H1 (cell line): ENCODE data around the gene CORO2B. TPM values are rescaled to one million over a fixed set of nuclear protein-coding genes. Genes with fewer than 3 reads are reported as not detected.

Experiments
- CTCF ChIA-PET: fragments of 300-600 bp; sonication (Branson Sonifier 250); formaldehyde crosslinking; loops from one replicate; lab custom pipeline; 2021; ENCODE audit not compliant: partially characterized antibody; lab: Charles Lee
- POLR2A ChIA-PET: fragments of 300-600 bp; sonication (Branson Sonifier 250); formaldehyde crosslinking; loops from one replicate; lab custom pipeline; 2021; ENCODE audit warnings: inconsistent platforms; ENCODE audit not compliant: partially characterized antibody; lab: Charles Lee
- DNase-seq, 2 experiments: peaks; one replicate each; pipeline versions ENCODE4 v3.0.0 to v3.0.0-alpha.2; 2010 to 2022; ENCODE audit warnings: low spot score in 2 of 2, low read depth in 1 of 2, mixed read lengths in 1 of 2
- FAIRE-seq: peaks from 2 replicates; lab custom pipeline; 2011; peaks lifted over from hg19 to GRCh38; lab: Jason Lieb, UNC
- H2AFZ ChIP-seq: 2 replicates; pipeline ENCODE4 v1.8.1; 2012; ENCODE audit warnings: low read length, inconsistent platforms
- H2AK5ac ChIP-seq: 2 replicates; pipeline ENCODE4 v1.6.1; 2013; ENCODE audit warnings: low read depth, low read length
- H2BK120ac ChIP-seq: replicated peaks from 2 replicates; pipeline ENCODE3; 2013; ENCODE audit warnings: low read depth, low read length, inconsistent platforms
- H2BK12ac ChIP-seq: 2 replicates; pipeline ENCODE4 v1.6.1; 2013; ENCODE audit warnings: low read depth, low read length
- H2BK15ac ChIP-seq: 2 replicates; pipeline ENCODE4 v1.6.1; 2013; ENCODE audit warnings: low read length
- H2BK20ac ChIP-seq: 2 replicates; pipeline ENCODE4 v1.6.1; 2013; ENCODE audit warnings: low read length
- H2BK5ac ChIP-seq: 2 replicates; pipeline ENCODE4 v1.6.1; 2013; ENCODE audit warnings: low read depth, low read length
- H3K14ac ChIP-seq: 2 replicates; pipeline ENCODE4 v1.6.1; 2013; ENCODE audit warnings: inconsistent platforms; ENCODE audit not compliant: insufficient read length
- H3K18ac ChIP-seq: 2 replicates; pipeline ENCODE4 v1.6.1; 2013; ENCODE audit warnings: low read length; ENCODE audit errors: extremely low read depth
- H3K23ac ChIP-seq: 2 replicates; pipeline ENCODE4 v1.6.1; 2013; ENCODE audit warnings: inconsistent platforms; ENCODE audit not compliant: insufficient read length
- H3K23me2 ChIP-seq: 2 replicates; pipeline ENCODE4 v1.6.1; 2013; ENCODE audit warnings: low read depth, low read length
- H3K27ac ChIP-seq: 2 replicates; pipeline ENCODE4 v1.6.1; 2011; ENCODE audit warnings: low read depth, low read length, inconsistent platforms
- H3K27me3 ChIP-seq, 4 experiments: replicated peaks in 1 of 4; 1 replicate in 1 of 4; 2 replicates in 3 of 4; pipeline versions ENCODE4 v1.6.1 to v1.8.1; 2011 to 2013; ENCODE audit warnings: low read length in 3 of 4, mild to moderate bottlenecking in 3 of 4, inconsistent platforms in 2 of 4, mixed read lengths in 2 of 4, moderate library complexity in 1 of 4; ENCODE audit not compliant: control insufficient read depth in 3 of 4, insufficient read depth in 3 of 4; ENCODE audit errors: extremely low read depth in 1 of 4
- H3K36me3 ChIP-seq, 4 experiments: 2 replicates each; pipeline versions ENCODE4 v1.6.1 to v1.8.1; 2011 to 2013; ENCODE audit warnings: mild to moderate bottlenecking in 4 of 4, low read length in 3 of 4, moderate library complexity in 2 of 4, control low read depth in 1 of 4, inconsistent platforms in 1 of 4; ENCODE audit not compliant: insufficient read depth in 4 of 4, control insufficient read depth in 2 of 4
- H3K4ac ChIP-seq: replicated peaks from 2 replicates; pipeline ENCODE3; 2013; ENCODE audit warnings: low read length, low read depth, mixed read lengths, inconsistent platforms; ENCODE audit not compliant: insufficient read length
- H3K4me1 ChIP-seq, 4 experiments: replicated peaks in 1 of 4; 1 replicate in 1 of 4; 2 replicates in 3 of 4; pipeline versions ENCODE4 v1.6.1 to v1.8.1; 2011 to 2013; ENCODE audit warnings: low read length in 3 of 4, inconsistent platforms in 2 of 4, mixed read lengths in 1 of 4; ENCODE audit not compliant: insufficient read depth in 4 of 4, control insufficient read depth in 3 of 4
- H3K4me2 ChIP-seq, 2 experiments: 2 replicates each; pipeline versions ENCODE4 v1.6.1 to v1.8.1; 2011 to 2013; ENCODE audit warnings: low read depth in 2 of 2, low read length in 2 of 2, control low read depth in 1 of 2, inconsistent platforms in 1 of 2, mild to moderate bottlenecking in 1 of 2; ENCODE audit not compliant: insufficient read depth in 1 of 2
- H3K4me3 ChIP-seq, 4 experiments: fragments of 200-600, 300-600 bp in 1 of 4; sonication (generic), shearing (Covaris generic), sonication (Bioruptor Twin) in 1 of 4; 2 replicates each; pipeline versions ENCODE4 v1.5.1 to v1.8.1; 2011 to 2016; ENCODE audit warnings: low read length in 4 of 4, low read depth in 3 of 4, control low read depth in 2 of 4, inconsistent platforms in 2 of 4, mild to moderate bottlenecking in 2 of 4, mixed read lengths in 1 of 4, moderate library complexity in 1 of 4; ENCODE audit not compliant: insufficient read depth in 2 of 4; ENCODE audit errors: extremely low read depth in 1 of 4
- H3K56ac ChIP-seq: replicated peaks from 2 replicates; pipeline ENCODE3; 2013; ENCODE audit warnings: low read depth, mild to moderate bottlenecking, mixed read lengths, low read length, inconsistent platforms; ENCODE audit not compliant: insufficient read length
- H3K79me1 ChIP-seq: 2 replicates; pipeline ENCODE4 v1.6.1; 2013; ENCODE audit warnings: low read depth, low read length, control low read depth
- H3K79me2 ChIP-seq, 2 experiments: 2 replicates each; pipeline versions ENCODE4 v1.6.1 to v1.8.1; 2012 to 2013; ENCODE audit warnings: low read length in 2 of 2, mild to moderate bottlenecking in 2 of 2, inconsistent platforms in 1 of 2; ENCODE audit not compliant: insufficient read depth in 2 of 2, control insufficient read depth in 1 of 2
- H3K9ac ChIP-seq, 4 experiments: replicated peaks in 1 of 4; 1 replicate in 1 of 4; 2 replicates in 3 of 4; pipeline versions ENCODE4 v1.6.1 to v1.8.1; 2011 to 2013; ENCODE audit warnings: low read depth in 3 of 4, low read length in 3 of 4, control low read depth in 2 of 4, mild to moderate bottlenecking in 2 of 4, moderate library complexity in 2 of 4, inconsistent platforms in 1 of 4; ENCODE audit errors: extremely low read depth in 1 of 4
- H3K9me3 ChIP-seq, 2 experiments: 2 replicates each; pipeline versions ENCODE4 v1.6.1 to v1.8.1; 2012 to 2013; ENCODE audit warnings: mild to moderate bottlenecking in 2 of 2, moderate library complexity in 2 of 2, control low read depth in 1 of 2, inconsistent platforms in 1 of 2, low read depth in 1 of 2, low read length in 1 of 2, mixed read lengths in 1 of 2; ENCODE audit not compliant: insufficient read depth in 2 of 2
- H4K20me1 ChIP-seq, 2 experiments: replicated peaks in 1 of 2; 2 replicates each; pipeline versions ENCODE3 to v1.8.1; 2011 to 2013; ENCODE audit warnings: inconsistent platforms in 2 of 2, low read length in 2 of 2, mild to moderate bottlenecking in 1 of 2; ENCODE audit not compliant: insufficient read depth in 2 of 2, control insufficient read depth in 1 of 2
- H4K5ac ChIP-seq: 2 replicates; pipeline ENCODE4 v1.6.1; 2013; ENCODE audit warnings: low read length, low read depth, mixed read lengths, inconsistent platforms; ENCODE audit not compliant: insufficient read length
- H4K8ac ChIP-seq: 2 replicates; pipeline ENCODE4 v1.8.0; 2013; ENCODE audit warnings: mild to moderate bottlenecking, moderate library complexity, low read length, inconsistent platforms; ENCODE audit not compliant: insufficient read depth; ENCODE audit errors: extremely low read depth
- H4K91ac ChIP-seq: replicated peaks from 2 replicates; pipeline ENCODE3; 2013; ENCODE audit warnings: low read length, mixed read lengths, inconsistent platforms; ENCODE audit not compliant: insufficient read length
- BCL11A ChIP-seq, 2 experiments: IDR thresholded peaks; one replicate each; pipeline ENCODE4 v1.6.1; 2011; ENCODE audit warnings: low read depth in 2 of 2, low read length in 2 of 2, mild to moderate bottlenecking in 2 of 2
- BRCA1 ChIP-seq: IDR thresholded peaks from 2 replicates; pipeline ENCODE4 v1.6.1; 2012; ENCODE audit warnings: low read depth, low read length, improper control_type of control experiment
- CHD2 ChIP-seq: IDR thresholded peaks from 2 replicates; pipeline ENCODE4 v1.6.1; 2012; ENCODE audit warnings: low read length, improper control_type of control experiment
- CREB1 ChIP-seq: IDR thresholded peaks from 2 replicates; pipeline ENCODE4 v1.6.1; 2012; ENCODE audit warnings: inconsistent platforms
- EZH2 ChIP-seq: fragments of 200-600 bp; sonication (generic); IDR thresholded peaks from 2 replicates; pipeline ENCODE4 v1.7.1; 2012; ENCODE audit warnings: low read depth, mild to moderate bottlenecking, moderate library complexity, low read length, inconsistent platforms; ENCODE audit not compliant: severe bottlenecking
- HDAC2 ChIP-seq, 2 experiments: fragments of 300-600 bp in 1 of 2; sonication (generic) in 1 of 2; IDR thresholded peaks; 2 replicates each; pipeline ENCODE4 v1.6.1; 2011 to 2012; ENCODE audit warnings: low read depth in 2 of 2, low read length in 2 of 2, mild to moderate bottlenecking in 2 of 2, moderate library complexity in 2 of 2, borderline replicate concordance in 1 of 2, inconsistent platforms in 1 of 2
- HDAC6 ChIP-seq: IDR thresholded peaks from one replicate; pipeline ENCODE4 v1.7.1; 2012; ENCODE audit warnings: low read depth, mild to moderate bottlenecking, inconsistent platforms, low read length, moderate library complexity
- KDM5A ChIP-seq: fragments of 200-600 bp; IDR thresholded peaks from 2 replicates; pipeline ENCODE4 v1.7.1; 2012; ENCODE audit warnings: mild to moderate bottlenecking, low read length, inconsistent platforms, mixed read lengths
- PHF8 ChIP-seq: fragments of 200-600 bp; sonication (generic); conservative IDR thresholded peaks from 2 replicates; pipeline ENCODE4 v1.7.1; 2012; ENCODE audit warnings: low read depth, mild to moderate bottlenecking, inconsistent platforms, low read length, moderate library complexity
- POLR2AphosphoS5 ChIP-seq: IDR thresholded peaks from 2 replicates; pipeline ENCODE4 v1.6.1; 2011; ENCODE audit warnings: low read depth, low read length
- SIX5 ChIP-seq: IDR thresholded peaks from 2 replicates; pipeline ENCODE4 v1.6.1; 2011; ENCODE audit warnings: mild to moderate bottlenecking, low read depth, low read length
- SUZ12 ChIP-seq: fragments of 200-600 bp; sonication (generic); IDR thresholded peaks from 2 replicates; pipeline ENCODE4 v1.6.1; 2012; ENCODE audit warnings: mild to moderate bottlenecking, inconsistent platforms, low read length, moderate library complexity, mixed read lengths
- TAF1 ChIP-seq: IDR thresholded peaks from 2 replicates; pipeline ENCODE4 v1.6.1; 2011; ENCODE audit warnings: mild to moderate bottlenecking, low read depth, low read length
- TBP ChIP-seq: IDR thresholded peaks from 2 replicates; pipeline ENCODE4 v1.6.1; 2011; ENCODE audit warnings: low read depth, low read length, improper control_type of control experiment
- TCF12 ChIP-seq: IDR thresholded peaks from 2 replicates; pipeline ENCODE4 v1.6.1; 2011; ENCODE audit warnings: low read depth, mild to moderate bottlenecking, low read length
- ZNF274 ChIP-seq: IDR thresholded peaks from 2 replicates; pipeline ENCODE4 v1.7.0; 2012; ENCODE audit warnings: low read length, borderline replicate concordance; ENCODE audit errors: extremely low read depth
- WGBS, 2 experiments: shearing (Covaris generic) in 1 of 2; methylation state at CpG; one replicate each; pipeline versions ENCODE4 v1.1.6 to v1.1.7; 2013 to 2015; ENCODE audit warnings: low lambda C conversion rate in 2 of 2, mixed read lengths in 2 of 2, inconsistent platforms in 1 of 2, low coverage in 1 of 2, missing lambda C conversion rate in 1 of 2; ENCODE audit not compliant: insufficient replicate concordance in 2 of 2, insufficient coverage in 1 of 2, insufficient read length in 1 of 2; ENCODE audit errors: extremely low coverage in 1 of 2, missing lambda C conversion rate in 1 of 2; 5-methylcytosine and 5-hydroxymethylcytosine counted together
- polyA plus RNA-seq, 7 experiments: library from polyadenylated mRNA; depleted of rRNA in 3 of 7; stranded (reverse) in 5 of 7; unstranded in 2 of 7; fragments of >200 nt in 5 of 7; fragments of 200-250 nt in 2 of 7; gene quantifications; 1 replicate in 5 of 7; 2 replicates in 1 of 7; 4 replicates in 1 of 7; pipeline versions ENCODE4 v1.2.1 to v1.2.3, GENCODE V29; 2011 to 2013; ENCODE audit warnings: missing spikeins in 2 of 7, mixed read lengths in 2 of 7
- total RNA-seq: library from RNA; stranded (reverse); fragmentation: NEBNext Ultra II Directional; extraction: Animal tissue kit (Norgen Biotek cat#: 25700); gene quantifications from 2 replicates; pipeline ENCODE4 v1.2.1, GENCODE V29; 2021

The CORO2B gene
- total and polyA plus RNA-seq, 2 of the 8 experiments (the other 6 are each of a cell fraction or from before 2014, with no cell fraction given): 3.4 to 6.7 TPM

GRCh38 chr15:68773036-68773435 is 194.2 kb downstream of the CORO2B start:
- no peak overlapping the region for H3K4me2 ChIP-seq
- H4K8ac ChIP-seq: no peak overlapping the region
- peaks cover 0 to 4% (median 0%) of the 10 kb centered on the region in 4 experiments; a peak in 1 of 7 replicates for H3K4me1 ChIP-seq
- POLR2A ChIA-PET: interaction anchor here (0.7 to 1.4 kb wide), 3 partner anchors 9 to 36 kb away, joined by 3 to 6 read pairs (median 3); no protein-coding TSS in a partner anchor
- H2AFZ ChIP-seq: no peak overlapping the region
- H3K9me3 ChIP-seq: no peaks in the 10 kb centered on the region
- no peaks in the 10 kb centered on the region for H3K79me2 ChIP-seq
- H3K27me3 ChIP-seq: no peaks in the 10 kb centered on the region
- H3K4ac ChIP-seq: no peak overlapping the region
- no peak overlapping the region for H4K91ac ChIP-seq
- H3K18ac ChIP-seq: no peak overlapping the region
- H3K56ac ChIP-seq: no peak overlapping the region
- H3K36me3 ChIP-seq: 0 out of 8 replicates have a peak, but pooled peaks cover 0 to 4% (median 0%) of the 10 kb centered on the region in 4 experiments
- FAIRE-seq (no peak), DNase-seq (no peak)
- no peak overlapping the region for H2BK20ac ChIP-seq
- H2BK12ac ChIP-seq: no peak overlapping the region
- no peak overlapping the region for H2BK5ac ChIP-seq
- no peak overlapping the region for H3K23ac ChIP-seq
- H3K4me3 ChIP-seq: no peak overlapping the region
- H4K20me1 ChIP-seq: no peaks in the 10 kb centered on the region
- no peaks in the 10 kb centered on the region for H3K23me2 ChIP-seq
- H3K79me1 ChIP-seq: no peaks in the 10 kb centered on the region
- H2AK5ac ChIP-seq: no peak overlapping the region
- no peak overlapping the region for H3K27ac ChIP-seq
- H2BK120ac ChIP-seq: no peak overlapping the region
- no peak overlapping the region for H2BK15ac ChIP-seq
- WGBS, 2 experiments: 93% methylated on average over 2 of the region's 2 CpGs; no CpG with 5 or more reads in 1 of the 2 experiments
- H4K5ac ChIP-seq: no peak overlapping the region
- H3K14ac ChIP-seq: no peak overlapping the region
- no peak overlapping the region for H3K9ac ChIP-seq
- CTCF ChIA-PET: no interaction called here
- no peak for TF ChIP-seq SUZ12
- no peak for TF ChIP-seq SIX5
- TF ChIP-seq HDAC6: no peak
- no peak for TF ChIP-seq CHD2
- no peak for TF ChIP-seq TCF12
- TF ChIP-seq ZNF274: no peak
- no peak for TF ChIP-seq BRCA1
- TF ChIP-seq HDAC2 (IDR thresholded peaks at IDR 0.05; ENCODE audit: borderline replicate concordance in 1 of 2, low read depth in 2 of 2, low read length in 2 of 2): no peak
- no peak for TF ChIP-seq TAF1
- TF ChIP-seq PHF8: no peak
- TF ChIP-seq KDM5A: no peak
- no peak for TF ChIP-seq EZH2
- TF ChIP-seq CREB1: no peak
- no peak for TF ChIP-seq TBP
- TF ChIP-seq BCL11A (IDR thresholded peaks at IDR 0.05; ENCODE audit: low read depth in 2 of 2, low read length in 2 of 2): no peak
- no peak for TF ChIP-seq POLR2AphosphoS5
